H9 (cell line): ENCODE results near the gene AKNA. TPM values are rescaled to one million over a fixed set of nuclear protein-coding genes. Genes with fewer than 3 reads are reported as not detected.

ENCODE experiments used
- DNase-seq: peaks from one replicate; pipeline ENCODE4 v3.0.0-alpha.2; 2017
- H2AFZ ChIP-seq: one replicate; pipeline ENCODE4 v1.6.1; 2013; ENCODE audit warnings: mild to moderate bottlenecking, low read length, control low read depth, moderate library complexity
- H2AK5ac ChIP-seq: 2 replicates; pipeline ENCODE4 v1.6.1; 2013; ENCODE audit warnings: low read length, control low read depth, mixed read lengths; ENCODE audit not compliant: insufficient read length
- H2BK120ac ChIP-seq: one replicate; pipeline ENCODE4 v1.6.1; 2013; ENCODE audit warnings: low read depth, mild to moderate bottlenecking, low read length, control low read depth, inconsistent platforms; ENCODE audit not compliant: poor library complexity, severe bottlenecking
- H2BK12ac ChIP-seq: 2 replicates; pipeline ENCODE4 v1.6.1; 2013; ENCODE audit warnings: low read length, control low read depth, mixed read lengths, low read depth; ENCODE audit not compliant: insufficient read length
- H2BK15ac ChIP-seq: 2 replicates; pipeline ENCODE4 v1.6.1; 2013; ENCODE audit warnings: low read depth, low read length, control low read depth
- H2BK20ac ChIP-seq: one replicate; pipeline ENCODE4 v1.6.1; 2013; ENCODE audit warnings: low read depth, mild to moderate bottlenecking, low read length, control low read depth, inconsistent platforms; ENCODE audit not compliant: poor library complexity, severe bottlenecking
- H2BK5ac ChIP-seq: 2 replicates; pipeline ENCODE4 v1.6.1; 2013; ENCODE audit warnings: low read length, control low read depth, mixed read lengths; ENCODE audit not compliant: insufficient read length
- H3K14ac ChIP-seq: 2 replicates; pipeline ENCODE4 v1.6.1; 2013; ENCODE audit warnings: low read length, control low read depth; ENCODE audit not compliant: insufficient read depth
- H3K18ac ChIP-seq: 2 replicates; pipeline ENCODE4 v1.6.1; 2013; ENCODE audit warnings: low read depth, mild to moderate bottlenecking, mixed read lengths, low read length, control low read depth; ENCODE audit not compliant: insufficient read length
- H3K23ac ChIP-seq: 2 replicates; pipeline ENCODE4 v1.6.1; 2013; ENCODE audit warnings: low read length, control low read depth, mixed read lengths, low read depth; ENCODE audit not compliant: insufficient read length
- H3K23me2 ChIP-seq: 2 replicates; pipeline ENCODE4 v1.6.1; 2013; ENCODE audit warnings: low read depth, mild to moderate bottlenecking, mixed read lengths, low read length, control low read depth; ENCODE audit not compliant: insufficient read length, poor library complexity, severe bottlenecking
- H3K27ac ChIP-seq: 2 replicates; pipeline ENCODE4 v1.5.1; 2013; ENCODE audit warnings: low read length, control low read depth, mixed read lengths, low read depth; ENCODE audit not compliant: insufficient read length
- H3K27me3 ChIP-seq: 2 replicates; pipeline ENCODE4 v1.6.1; 2013; ENCODE audit warnings: low read length, control low read depth, inconsistent platforms; ENCODE audit not compliant: insufficient read depth
- H3K4ac ChIP-seq: 2 replicates; pipeline ENCODE4 v1.6.1; 2013; ENCODE audit warnings: low read depth, mild to moderate bottlenecking, control low read depth, inconsistent platforms, low read length, moderate library complexity
- H3K4me1 ChIP-seq: 2 replicates; pipeline ENCODE4 v1.6.1; 2013; ENCODE audit warnings: low read length, control low read depth, inconsistent platforms; ENCODE audit not compliant: insufficient read depth
- H3K4me2 ChIP-seq: 2 replicates; pipeline ENCODE4 v1.6.1; 2013; ENCODE audit warnings: low read length, control low read depth, mixed read lengths; ENCODE audit not compliant: insufficient read length, insufficient read depth
- H3K56ac ChIP-seq: 2 replicates; pipeline ENCODE4 v1.6.1; 2013; ENCODE audit warnings: low read depth, mild to moderate bottlenecking, mixed read lengths, low read length, control low read depth; ENCODE audit not compliant: insufficient read length
- H3K79me1 ChIP-seq: 2 replicates; pipeline ENCODE4 v1.6.1; 2013; ENCODE audit warnings: low read depth, mild to moderate bottlenecking, moderate library complexity, low read length, control low read depth, inconsistent platforms; ENCODE audit not compliant: insufficient read depth, poor library complexity, severe bottlenecking
- H3K79me2 ChIP-seq: 2 replicates; pipeline ENCODE4 v1.6.1; 2013; ENCODE audit warnings: low read length, control low read depth, inconsistent platforms; ENCODE audit not compliant: insufficient read depth
- H3K9ac ChIP-seq: 2 replicates; pipeline ENCODE4 v1.6.1; 2013; ENCODE audit warnings: low read length, control low read depth, mixed read lengths; ENCODE audit not compliant: insufficient read length; ENCODE audit errors: extremely low read depth
- H3K9me3 ChIP-seq: one replicate; pipeline ENCODE4 v1.6.1; 2013; ENCODE audit warnings: low read depth, low read length, inconsistent platforms; ENCODE audit not compliant: control insufficient read depth
- H3T11ph ChIP-seq: one replicate; pipeline ENCODE4 v1.6.1; 2013; ENCODE audit warnings: mild to moderate bottlenecking, low read length, control low read depth, inconsistent platforms
- H4K20me1 ChIP-seq: one replicate; pipeline ENCODE4 v1.6.1; 2013; ENCODE audit not compliant: control insufficient read depth, insufficient read length, insufficient read depth
- H4K5ac ChIP-seq: 2 replicates; pipeline ENCODE4 v1.6.1; 2013; ENCODE audit warnings: low read depth, mild to moderate bottlenecking, mixed read lengths, low read length, control low read depth; ENCODE audit not compliant: insufficient read length
- H4K8ac ChIP-seq: replicated peaks from 2 replicates; pipeline ENCODE4 v1.6.1; 2013; ENCODE audit warnings: low read length, control low read depth, mixed read lengths, low read depth; ENCODE audit not compliant: insufficient read length
- H4K91ac ChIP-seq: 2 replicates; pipeline ENCODE4 v1.6.1; 2013; ENCODE audit warnings: low read depth, mild to moderate bottlenecking, moderate library complexity, mixed read lengths, low read length, control low read depth; ENCODE audit not compliant: insufficient read length
- H3K27ac Mint-ChIP-seq, 3 experiments: 2 replicates in 2 of 3; 3 replicates in 1 of 3; pipeline ENCODE4 v1.8.0; 2020 to 2021; ENCODE audit warnings: mixed read lengths in 3 of 3, mild to moderate bottlenecking in 1 of 3, moderate library complexity in 1 of 3
- H3K27me3 Mint-ChIP-seq: 2 replicates; pipeline ENCODE4 v1.8.0; 2021; ENCODE audit warnings: low read depth, mild to moderate bottlenecking, moderate library complexity, mixed read lengths
- H3K36me3 Mint-ChIP-seq, 3 experiments: 2 replicates in 2 of 3; 3 replicates in 1 of 3; pipeline ENCODE4 v1.8.0; 2020 to 2021; ENCODE audit warnings: low read depth in 3 of 3, mixed read lengths in 3 of 3; ENCODE audit not compliant: insufficient read depth in 1 of 3
- H3K4me1 Mint-ChIP-seq, 2 experiments: 2 replicates each; pipeline ENCODE4 v1.8.0; 2020; ENCODE audit warnings: mixed read lengths in 2 of 2
- H3K4me3 Mint-ChIP-seq, 2 experiments: 2 replicates in 1 of 2; 3 replicates in 1 of 2; pipeline ENCODE4 v1.8.0; 2020 to 2021; ENCODE audit warnings: mild to moderate bottlenecking in 2 of 2, mixed read lengths in 2 of 2, moderate library complexity in 1 of 2
- H3K9me3 Mint-ChIP-seq, 2 experiments: 2 replicates in 1 of 2; 3 replicates in 1 of 2; pipeline ENCODE4 v1.8.0; 2020; ENCODE audit warnings: mild to moderate bottlenecking in 2 of 2, mixed read lengths in 2 of 2, moderate library complexity in 1 of 2
- WGBS: extraction: QIAGEN DNeasy Blood & Tissue Kit; methylation state at CpG from one replicate; pipeline ENCODE4 v1.1.7; 2013; ENCODE audit warnings: missing lambda C conversion rate, low lambda C conversion rate, mixed read lengths; ENCODE audit not compliant: insufficient read length; ENCODE audit errors: extremely low coverage; 5-methylcytosine and 5-hydroxymethylcytosine counted together
- total RNA-seq: library from RNA; stranded (reverse); gene quantifications from 2 replicates; pipeline ENCODE4 v1.2.1, GENCODE V29; 2021
- TF ChIP-seq, protein P1 (sequence below): fragments of 200-600 bp; sonication (generic); conservative IDR thresholded peaks from 3 replicates; pipeline ENCODE4 v1.8.0; 2021; ENCODE audit warnings: antibody characterized with exemption, mild to moderate bottlenecking

Gene AKNA
- total RNA-seq, 1 experiment from 2014 or later, result 19.7 TPM

GRCh38 chr9:114388357-114388682 is 538 bp upstream of the AKNA start:
- Mint-ChIP-seq H3K4me3 (peak overlapping the region in 1 of 2 experiments; percentile 30; a peak in 2 of 5 replicates), H3K9me3 (no peaks in the 10 kb centered on the region), H3K27me3 (no peaks in the 10 kb centered on the region), H3K4me1 (peaks cover 63 to 69% of the 10 kb centered on the region in 2 experiments), H3K27ac (peak overlapping the region in 1 of 3 experiments; percentile 27; a peak in 1 of 7 replicates), H3K36me3 (peaks cover 0 to 8% (median 0%) of the 10 kb centered on the region in 3 experiments; a peak in 1 of 7 replicates)
- Histone ChIP-seq H3K4ac (no peak overlapping the region), H3K9me3 (no peaks in the 10 kb centered on the region), H3K23me2 (no peaks in the 10 kb centered on the region), H3K9ac (no peak overlapping the region), H3K79me1 (no peaks in the 10 kb centered on the region), H3K18ac (no peak overlapping the region), H2AFZ (no peak overlapping the region), H2BK120ac (no peak overlapping the region), H3K56ac (no peak overlapping the region), H2BK5ac (no peak overlapping the region), H4K20me1 (no peaks in the 10 kb centered on the region), H3K27ac (no peak overlapping the region), H2AK5ac (no peak overlapping the region), H4K5ac (no peak overlapping the region), H2BK20ac (no peak overlapping the region), H4K91ac (no peak overlapping the region), H2BK15ac (no peak overlapping the region), H3K4me1 (peaks cover 4% of the 10 kb centered on the region; the same call in 1 of the 2 replicates), H3K79me2 (no peaks in the 10 kb centered on the region; the same call in 1 of the 2 replicates), H3K4me2 (no peak overlapping the region), H3K27me3 (no peaks in the 10 kb centered on the region), H2BK12ac (no peak overlapping the region), H3K23ac (no peak overlapping the region), H3T11ph (no peak overlapping the region), H4K8ac (no peak overlapping the region), H3K14ac (no peak overlapping the region)
- no CpG with 5 or more reads among the region's 9 CpGs for WGBS
- no peak for DNase-seq
- TF ChIP-seq, protein P1, sequence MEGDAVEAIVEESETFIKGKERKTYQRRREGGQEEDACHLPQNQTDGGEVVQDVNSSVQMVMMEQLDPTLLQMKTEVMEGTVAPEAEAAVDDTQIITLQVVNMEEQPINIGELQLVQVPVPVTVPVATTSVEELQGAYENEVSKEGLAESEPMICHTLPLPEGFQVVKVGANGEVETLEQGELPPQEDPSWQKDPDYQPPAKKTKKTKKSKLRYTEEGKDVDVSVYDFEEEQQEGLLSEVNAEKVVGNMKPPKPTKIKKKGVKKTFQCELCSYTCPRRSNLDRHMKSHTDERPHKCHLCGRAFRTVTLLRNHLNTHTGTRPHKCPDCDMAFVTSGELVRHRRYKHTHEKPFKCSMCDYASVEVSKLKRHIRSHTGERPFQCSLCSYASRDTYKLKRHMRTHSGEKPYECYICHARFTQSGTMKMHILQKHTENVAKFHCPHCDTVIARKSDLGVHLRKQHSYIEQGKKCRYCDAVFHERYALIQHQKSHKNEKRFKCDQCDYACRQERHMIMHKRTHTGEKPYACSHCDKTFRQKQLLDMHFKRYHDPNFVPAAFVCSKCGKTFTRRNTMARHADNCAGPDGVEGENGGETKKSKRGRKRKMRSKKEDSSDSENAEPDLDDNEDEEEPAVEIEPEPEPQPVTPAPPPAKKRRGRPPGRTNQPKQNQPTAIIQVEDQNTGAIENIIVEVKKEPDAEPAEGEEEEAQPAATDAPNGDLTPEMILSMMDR, result no peak
